COR-L47 (cell line): ENCODE results near the gene TPX2.

Experiments
- DNase-seq: peaks from one replicate; lab custom pipeline; 2025; lab: John Stamatoyannopoulos, UW

TPX2 gene, protein sequence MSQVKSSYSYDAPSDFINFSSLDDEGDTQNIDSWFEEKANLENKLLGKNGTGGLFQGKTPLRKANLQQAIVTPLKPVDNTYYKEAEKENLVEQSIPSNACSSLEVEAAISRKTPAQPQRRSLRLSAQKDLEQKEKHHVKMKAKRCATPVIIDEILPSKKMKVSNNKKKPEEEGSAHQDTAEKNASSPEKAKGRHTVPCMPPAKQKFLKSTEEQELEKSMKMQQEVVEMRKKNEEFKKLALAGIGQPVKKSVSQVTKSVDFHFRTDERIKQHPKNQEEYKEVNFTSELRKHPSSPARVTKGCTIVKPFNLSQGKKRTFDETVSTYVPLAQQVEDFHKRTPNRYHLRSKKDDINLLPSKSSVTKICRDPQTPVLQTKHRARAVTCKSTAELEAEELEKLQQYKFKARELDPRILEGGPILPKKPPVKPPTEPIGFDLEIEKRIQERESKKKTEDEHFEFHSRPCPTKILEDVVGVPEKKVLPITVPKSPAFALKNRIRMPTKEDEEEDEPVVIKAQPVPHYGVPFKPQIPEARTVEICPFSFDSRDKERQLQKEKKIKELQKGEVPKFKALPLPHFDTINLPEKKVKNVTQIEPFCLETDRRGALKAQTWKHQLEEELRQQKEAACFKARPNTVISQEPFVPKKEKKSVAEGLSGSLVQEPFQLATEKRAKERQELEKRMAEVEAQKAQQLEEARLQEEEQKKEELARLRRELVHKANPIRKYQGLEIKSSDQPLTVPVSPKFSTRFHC

DNA sequence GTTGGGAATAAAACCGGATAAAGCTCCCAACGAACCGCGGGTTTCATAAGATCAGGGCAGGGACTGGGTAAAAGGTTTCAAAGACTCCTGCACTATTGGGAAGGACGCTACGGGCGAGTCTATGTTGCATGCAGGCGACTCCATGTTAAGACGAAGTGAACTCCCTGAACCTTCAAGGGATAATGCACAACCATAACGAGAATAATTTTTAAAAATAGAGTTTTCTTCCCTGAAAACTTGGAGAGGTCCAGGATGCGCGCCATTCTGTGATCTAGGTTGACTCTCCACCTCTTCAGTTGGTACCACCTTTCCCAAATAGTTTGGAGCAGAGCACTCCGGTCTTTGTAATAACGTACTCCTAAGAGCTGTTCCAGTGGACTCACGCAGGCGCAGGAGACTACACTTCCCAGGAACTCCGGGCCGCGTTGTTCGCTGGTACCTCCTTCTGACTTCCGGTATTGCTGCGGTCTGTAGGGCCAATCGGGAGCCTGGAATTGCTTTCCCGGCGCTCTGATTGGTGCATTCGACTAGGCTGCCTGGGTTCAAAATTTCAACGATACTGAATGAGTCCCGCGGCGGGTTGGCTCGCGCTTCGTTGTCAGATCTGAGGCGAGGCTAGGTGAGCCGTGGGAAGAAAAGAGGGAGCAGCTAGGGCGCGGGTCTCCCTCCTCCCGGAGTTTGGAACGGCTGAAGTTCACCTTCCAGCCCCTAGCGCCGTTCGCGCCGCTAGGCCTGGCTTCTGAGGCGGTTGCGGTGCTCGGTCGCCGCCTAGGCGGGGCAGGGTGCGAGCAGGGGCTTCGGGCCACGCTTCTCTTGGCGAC is at the start of gene TPX2:
Gene TPX2, plus strand, starts transcription at position 562 of the 821 bp plus-strand sequence. CDS start 18,187 bp downstream, outside the sequence.
- DNase-seq: peak; percentile 95

DNA sequence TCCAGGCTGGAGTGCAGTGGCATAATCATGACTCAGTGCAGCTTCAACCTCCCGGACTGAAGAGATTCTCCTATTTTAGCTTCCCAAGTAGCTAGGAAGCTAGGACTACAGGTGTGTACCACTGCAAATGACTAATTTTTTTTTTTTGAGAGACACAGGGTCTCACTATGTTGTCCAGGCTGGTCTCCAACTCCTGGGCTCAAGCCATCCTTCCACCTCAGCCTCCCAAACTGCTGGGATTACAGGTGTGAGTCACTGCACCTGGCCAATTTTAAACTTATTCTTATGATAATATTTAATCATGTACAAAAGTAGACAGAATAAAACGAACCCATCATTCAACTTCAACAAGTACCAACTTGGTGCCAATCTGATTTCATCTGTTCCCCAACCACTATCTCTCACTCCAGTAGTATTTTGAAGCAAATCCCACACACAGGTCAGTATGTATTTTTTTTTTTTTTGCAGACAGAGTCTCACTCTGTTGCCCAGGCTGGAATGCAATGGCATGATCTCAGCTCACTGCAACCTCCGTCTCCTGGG is 48.9 kb upstream of the TPX2 start:
- DNase-seq: no peak

DNA sequence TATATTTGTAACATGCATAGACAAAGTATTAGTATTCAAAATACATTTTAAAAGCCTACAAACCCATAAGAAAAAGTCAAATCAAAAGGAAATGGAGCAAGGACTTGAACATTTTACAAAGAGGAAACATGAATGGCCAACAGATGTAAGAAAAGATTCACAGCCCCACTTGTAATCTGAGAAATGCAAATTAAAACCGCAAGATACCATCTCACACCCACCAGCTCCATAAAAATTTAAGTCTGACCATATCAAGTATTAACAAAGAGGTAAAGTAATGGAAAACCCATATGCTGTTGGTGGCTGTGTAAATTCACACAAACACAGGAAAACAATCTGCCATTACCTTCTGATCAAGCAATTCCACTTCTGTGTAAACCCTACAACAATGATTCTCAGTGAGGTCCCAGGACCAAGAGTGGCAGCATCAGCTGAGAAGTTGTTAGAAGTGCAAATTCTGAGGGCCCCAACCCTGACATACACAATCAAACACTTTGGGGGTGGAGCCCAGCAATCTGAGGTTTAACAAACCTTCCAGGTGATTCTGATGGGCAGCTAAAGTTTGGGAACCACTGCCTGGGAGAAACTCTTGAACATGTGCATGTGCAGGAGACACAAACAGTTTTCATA is 47.3 kb upstream of the TPX2 start:
- DNase-seq: no peak

DNA sequence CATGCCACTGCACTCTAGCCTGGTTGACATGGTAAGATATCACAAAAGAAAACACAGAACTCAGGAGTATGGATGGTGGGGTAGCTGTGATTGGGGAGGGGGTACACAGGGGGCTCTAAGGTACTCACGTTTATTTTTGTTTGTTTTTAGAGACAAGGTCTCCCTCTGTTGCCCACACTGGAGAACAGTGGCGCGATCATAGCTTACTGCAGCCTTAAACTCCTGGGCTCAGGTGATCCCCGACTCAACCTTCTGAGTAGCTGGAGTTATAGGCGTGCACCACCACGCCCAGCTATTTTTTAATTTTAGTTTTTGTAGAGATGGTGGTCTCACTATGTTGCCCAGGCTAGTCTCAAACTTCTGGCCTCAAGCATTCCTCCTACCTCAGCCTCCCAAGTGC is 45.7 kb upstream of the TPX2 start:
- DNase-seq: no peak

DNA sequence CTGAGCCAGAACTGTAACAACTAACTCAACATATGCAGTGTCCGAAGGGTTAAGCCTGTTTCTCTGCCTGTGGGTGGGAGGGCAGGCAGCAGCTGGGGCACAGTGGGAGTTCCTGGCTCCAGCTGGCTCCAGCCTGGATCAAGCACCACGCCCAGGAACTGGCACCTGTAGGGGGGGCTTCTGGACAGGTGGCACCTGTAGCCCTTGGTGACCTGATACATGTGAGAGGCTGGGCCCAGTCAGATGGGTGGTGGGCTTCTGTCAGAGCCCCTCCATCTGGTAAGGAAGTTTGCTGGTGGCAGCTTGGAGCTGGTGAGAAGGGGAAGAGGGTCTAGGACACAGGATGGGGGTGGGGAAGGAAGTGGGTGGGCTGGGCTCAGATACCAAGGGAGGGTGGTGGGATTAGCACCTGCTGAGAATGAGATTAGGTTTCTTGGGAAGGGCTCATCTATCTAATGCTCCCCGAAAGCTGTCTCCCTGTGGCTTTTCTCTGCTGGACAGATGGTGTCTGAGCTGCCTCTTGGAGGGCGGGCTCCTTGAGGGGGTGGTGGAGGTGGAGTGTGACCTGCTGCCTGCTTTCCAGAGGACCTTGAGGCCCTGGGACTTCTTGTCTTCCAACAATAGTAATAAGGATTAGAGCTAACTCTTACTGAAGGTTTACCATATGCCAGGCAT is 45.0 kb upstream of the TPX2 start:
- DNase-seq: peak; percentile 78

DNA sequence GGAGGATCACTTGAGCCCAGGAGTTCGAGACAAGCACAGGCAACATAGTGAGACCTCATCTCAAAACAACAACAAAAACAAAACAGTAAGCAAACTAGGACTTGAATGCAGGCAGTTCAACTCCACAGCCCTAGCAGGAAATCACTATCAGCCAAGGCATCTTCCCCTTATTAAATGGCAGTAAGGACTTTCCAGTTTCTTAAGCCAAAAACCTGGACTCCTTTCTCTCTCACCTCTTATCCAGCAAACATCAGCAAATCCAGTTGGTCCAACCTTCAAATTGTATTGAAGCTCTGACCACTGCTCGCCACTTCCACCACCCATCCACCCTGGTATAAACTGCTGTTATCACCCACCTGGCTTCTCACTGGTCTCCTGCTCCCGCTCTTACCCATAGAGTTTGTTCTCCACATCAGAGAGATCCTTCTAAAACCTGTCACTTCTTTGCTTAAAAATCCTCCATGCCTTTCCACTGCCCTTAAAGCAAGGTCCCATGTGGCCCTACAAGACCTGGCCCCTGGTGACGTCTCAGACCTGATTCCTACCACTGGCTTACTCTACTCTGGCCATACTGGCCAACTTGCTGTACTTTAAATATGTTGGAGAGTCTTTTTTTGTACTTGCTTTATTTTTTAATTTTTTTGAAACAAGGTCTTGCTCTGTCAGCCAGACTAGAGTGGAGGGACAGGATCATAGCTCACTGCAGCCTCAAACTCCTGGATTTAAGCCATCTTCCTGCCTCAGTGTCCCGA is 44.1 kb upstream of the TPX2 start:
- no peak for DNase-seq

DNA sequence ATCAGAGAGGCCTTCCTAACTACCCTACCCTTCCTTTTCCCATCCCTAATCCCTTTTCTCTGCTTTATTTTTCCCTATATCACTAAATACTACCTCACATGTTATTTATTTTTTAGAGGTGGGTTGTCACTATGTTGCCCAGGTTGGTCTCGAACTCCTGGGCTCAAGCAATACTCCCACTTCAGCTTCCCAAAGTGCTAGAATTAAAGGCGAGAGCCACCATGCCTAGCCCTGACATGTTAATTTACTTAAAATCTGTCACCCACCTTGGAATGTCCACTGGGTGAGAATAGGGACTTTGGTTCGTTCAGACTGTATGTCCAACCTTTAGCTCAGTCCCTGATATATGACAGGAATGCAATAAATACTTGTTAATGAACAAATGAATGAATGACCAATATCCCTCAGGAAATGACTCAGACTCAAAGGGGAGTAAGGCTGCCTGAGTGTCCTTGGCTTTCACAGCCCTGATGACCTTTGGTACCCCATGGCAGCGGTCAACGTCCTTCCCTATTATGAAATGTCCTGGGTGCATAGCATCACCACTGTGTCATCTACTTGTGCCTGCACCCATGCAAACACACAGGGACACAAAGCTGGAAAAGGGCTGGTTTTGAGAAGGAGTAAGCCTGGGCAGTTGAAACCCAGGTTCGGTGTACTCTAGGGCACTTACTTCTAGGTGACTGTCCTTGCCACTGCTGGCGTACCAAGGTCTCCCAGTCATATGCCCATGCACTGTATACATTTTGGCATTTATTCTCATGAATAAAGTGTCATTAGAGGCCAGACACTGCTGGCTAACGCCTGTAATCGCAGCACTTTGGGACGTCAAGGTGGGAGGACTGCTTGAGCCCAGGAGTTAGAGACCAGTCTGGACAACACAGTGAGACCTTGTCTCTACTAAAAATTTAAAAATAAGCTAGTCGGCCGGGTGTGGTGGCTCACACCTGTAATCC is 43.0 kb upstream of the TPX2 start:
- no peak for DNase-seq

DNA sequence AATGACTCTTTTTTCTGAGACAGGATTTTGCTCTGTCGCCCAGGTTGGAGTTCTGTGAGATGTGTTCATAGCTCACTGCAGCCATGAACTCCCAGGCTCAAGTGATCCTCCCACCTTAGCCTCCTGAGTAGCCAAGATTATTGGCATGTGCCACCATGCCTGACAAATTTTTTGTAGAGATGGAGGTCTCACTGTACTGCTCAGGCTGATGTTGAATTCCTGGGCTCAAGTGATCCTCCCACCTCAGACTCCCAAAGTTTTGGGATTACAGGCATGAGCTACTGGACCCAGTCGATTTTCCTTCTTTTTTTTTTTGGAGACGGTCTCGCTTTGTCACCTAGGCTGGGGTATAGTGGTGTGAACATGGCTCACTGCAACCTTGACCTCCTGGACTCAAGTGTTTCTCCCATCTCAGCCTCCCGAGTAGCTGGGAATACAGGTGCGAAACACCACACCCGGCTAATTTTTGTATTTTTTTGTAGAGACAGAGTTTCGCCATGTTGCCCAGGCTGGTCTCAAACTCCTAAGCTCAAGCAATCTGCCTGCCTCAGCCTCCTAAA is 40.8 kb upstream of the TPX2 start:
- no peak for DNase-seq

DNA sequence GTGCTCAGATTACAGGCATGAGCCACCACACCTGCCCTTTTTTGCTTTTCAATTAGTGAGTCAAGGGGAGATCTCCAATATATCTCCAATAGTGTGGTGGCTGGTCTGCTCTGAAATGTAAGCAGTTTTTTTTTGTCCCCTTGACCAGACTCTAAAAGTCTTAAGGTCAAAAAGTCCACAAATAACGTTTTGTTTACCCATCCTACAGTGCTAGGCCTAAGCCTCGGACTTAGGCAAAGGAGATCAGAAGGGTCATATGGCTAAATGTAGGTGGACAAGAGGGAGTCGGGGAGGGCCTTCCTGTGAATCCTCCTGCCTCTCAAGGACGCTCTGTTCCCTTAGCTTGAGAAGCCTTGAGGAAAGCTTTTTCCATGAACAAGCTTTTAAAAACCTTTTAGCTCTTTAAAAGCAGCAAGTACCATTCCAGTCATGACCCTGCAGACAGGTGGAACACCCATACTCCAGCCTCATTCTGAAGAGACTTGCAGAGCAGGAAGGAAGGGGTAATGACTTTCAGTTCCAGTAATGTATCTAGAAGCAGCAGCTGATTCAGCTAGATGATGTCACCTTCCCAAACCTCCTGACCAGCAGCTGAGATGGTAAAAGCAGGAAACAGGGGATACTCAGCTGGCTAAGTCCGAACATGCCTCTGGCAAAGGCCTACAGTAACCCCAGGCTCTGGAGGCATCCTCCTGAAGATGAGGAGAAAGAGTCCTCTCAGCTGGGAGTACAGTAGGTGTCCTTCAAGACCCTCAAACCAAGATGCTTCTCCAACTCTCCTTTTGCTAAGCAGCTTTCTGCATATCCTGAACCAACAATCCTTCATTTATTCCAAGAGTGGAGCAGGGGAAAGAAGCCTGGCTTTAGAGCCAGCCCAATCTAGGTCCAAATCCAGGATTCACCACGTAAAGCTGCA is 40.0 kb upstream of the TPX2 start:
- peak; percentile 8 for DNase-seq

DNA sequence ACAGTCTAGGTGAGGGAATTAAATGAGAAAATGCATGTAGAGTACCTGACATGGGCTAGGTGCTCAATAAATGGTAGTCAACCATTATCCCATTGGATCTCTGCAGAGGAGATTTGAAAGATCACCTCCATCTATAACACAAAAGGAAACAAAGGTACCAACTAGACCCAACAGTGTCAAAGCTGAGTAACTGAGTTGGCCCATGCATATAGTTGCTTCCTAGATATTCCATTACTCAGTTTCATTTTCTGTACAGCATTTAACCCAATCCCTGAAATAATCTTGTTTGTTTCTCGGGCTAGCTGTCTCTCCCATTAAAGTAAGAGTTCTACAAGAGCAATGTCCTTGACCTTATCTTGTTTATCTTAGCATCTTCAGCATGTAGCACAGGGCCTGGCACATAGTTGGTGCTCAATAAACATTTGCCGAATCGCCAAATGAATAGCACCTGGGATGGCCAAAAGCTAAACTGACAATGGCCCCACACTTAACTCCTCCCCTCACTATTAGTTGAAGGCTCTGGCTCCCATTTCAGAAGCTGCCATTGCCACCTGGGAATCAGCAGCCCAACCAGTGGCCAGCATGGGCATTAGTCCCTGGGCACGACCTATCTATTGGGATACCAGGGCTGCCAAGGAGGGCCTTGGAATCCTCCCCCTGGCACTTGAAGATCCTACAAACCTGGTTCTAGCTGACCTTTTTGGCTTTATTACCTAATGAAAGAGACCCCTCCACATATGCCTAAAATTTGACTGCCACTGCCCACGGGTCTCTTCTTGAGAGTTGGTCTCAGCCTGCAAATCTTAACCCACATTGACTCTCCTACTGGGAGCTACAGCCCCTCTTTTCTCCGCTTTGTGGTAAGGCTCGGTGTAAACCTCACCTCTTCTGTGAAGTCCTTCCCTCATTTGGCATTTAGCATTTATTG is 39.0 kb upstream of the TPX2 start:
- DNase-seq: no peak

DNA sequence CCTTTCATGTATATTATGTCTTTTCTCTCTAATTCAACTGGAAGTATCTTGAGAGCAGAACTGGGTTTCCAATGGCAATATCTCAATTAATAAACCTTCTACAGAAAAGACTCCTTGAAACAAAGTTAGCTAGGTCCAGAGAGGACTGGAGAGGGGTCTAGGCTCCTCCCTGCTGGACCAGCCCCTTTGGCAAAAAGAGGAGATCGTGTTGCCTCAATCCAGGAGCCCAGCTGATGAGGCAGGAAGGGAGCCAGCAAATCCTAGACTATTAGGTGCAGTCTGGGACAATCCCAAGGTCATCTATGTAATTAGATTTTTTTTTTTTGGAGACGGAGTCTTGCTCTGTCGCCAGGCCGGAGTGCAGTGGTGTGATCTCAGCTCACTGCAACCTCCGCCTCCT is 38.3 kb upstream of the TPX2 start:
- DNase-seq: no peak

DNA sequence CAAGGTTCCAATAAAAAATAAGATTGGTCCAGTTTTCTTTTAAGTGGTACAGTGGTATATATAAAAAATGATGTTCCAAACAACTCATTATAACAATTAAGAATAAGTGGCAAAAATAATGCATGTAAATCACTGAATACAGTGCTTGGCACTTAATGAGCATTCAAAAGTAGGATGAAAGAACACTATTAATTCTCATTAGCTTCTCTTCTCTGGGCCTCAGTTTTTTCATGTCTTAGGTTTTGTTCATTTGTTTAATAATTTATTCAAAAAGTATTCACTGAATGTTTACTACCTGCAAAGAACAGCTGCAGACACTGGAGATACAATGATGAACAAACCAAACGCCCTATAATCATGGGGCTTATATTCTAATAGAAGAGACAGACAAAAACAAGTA is 37.5 kb upstream of the TPX2 start:
- DNase-seq: no peak

DNA sequence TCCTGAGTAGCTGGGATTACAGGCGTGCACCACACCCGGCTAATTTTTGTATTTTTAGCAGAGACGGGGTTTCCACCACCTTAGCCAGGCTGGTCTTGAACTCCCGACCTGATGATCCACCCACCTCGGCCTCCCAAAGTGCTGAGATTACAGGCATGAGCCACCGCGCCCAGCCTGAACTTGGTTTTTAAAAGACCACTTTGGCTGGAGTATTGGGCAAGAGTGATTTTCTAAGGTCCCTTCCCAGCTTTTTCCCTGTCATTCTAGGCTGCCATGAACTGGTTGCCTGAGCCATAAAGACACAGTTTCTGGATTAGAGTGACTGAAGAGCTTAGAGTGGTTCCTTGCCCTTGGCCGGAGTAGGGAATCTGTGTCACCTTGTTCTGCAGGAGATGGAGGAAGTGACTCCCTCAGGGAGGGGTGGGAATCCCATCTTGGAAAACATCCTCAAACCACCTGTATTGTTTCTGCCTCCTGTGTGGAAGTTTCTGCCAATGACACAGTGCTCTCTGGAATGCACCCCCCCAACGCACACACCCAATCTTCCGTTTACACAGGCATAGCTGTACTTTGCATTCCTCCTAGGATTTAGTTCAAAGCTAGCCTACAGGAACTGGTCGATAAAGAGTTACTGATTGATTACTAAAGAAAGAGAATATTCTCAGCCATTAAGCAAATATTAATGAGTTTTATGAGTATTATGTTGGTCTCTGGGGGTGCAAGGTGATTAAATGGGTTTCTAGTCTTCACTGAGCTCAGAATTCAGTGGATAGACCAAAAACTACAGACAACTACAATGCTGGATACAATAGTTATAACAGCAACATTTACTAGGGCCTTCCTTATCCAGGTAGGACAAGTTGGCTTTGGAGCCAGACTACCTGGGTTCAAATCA is 34.6 kb upstream of the TPX2 start:
- no peak for DNase-seq

DNA sequence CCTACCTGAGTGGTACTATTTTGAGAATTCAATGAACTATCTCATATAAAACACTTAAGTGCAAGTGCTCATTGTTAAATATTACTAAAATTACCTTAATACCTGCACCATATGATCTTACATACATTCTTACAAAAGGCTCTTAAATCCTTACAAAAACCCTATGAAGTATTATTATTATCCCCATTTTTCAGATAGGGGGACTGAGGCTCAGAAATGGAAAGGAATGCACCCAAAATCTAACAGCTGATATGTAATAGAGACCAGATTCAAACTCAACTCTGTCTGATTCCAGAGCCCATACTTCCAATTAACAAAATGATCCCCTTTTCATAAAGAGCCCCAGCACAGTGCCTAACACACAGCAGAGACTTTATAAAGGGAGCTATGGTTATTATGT is 33.9 kb upstream of the TPX2 start:
- DNase-seq: no peak
